Smooth muscle cell of the brain vasculature (primary cell): ENCODE results near the gene ACTMAP.
"Not testable (repeated sequence)": the region's sequence is repeated elsewhere in the genome, so short reads cannot be mapped to it uniquely, and the experiment has no call there.

Experiments
- DNase-seq: peaks from one replicate; pipeline ENCODE4 v3.0.0-alpha.2; 2012; ENCODE audit warnings: low read depth, low spot score

ACTMAP gene, protein sequence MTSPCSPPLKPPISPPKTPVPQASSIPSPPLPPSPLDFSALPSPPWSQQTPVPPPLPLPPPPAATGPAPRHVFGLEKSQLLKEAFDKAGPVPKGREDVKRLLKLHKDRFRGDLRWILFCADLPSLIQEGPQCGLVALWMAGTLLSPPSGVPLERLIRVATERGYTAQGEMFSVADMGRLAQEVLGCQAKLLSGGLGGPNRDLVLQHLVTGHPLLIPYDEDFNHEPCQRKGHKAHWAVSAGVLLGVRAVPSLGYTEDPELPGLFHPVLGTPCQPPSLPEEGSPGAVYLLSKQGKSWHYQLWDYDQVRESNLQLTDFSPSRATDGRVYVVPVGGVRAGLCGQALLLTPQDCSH

GRCh38 chr19:40750058-40750873 lies at the start of gene ACTMAP:
ACTMAP (minus strand) TSS chr19:40750477; CDS start chr19:40749803, 674 bp downstream.
- peak; percentile 99 for DNase-seq

DNA sequence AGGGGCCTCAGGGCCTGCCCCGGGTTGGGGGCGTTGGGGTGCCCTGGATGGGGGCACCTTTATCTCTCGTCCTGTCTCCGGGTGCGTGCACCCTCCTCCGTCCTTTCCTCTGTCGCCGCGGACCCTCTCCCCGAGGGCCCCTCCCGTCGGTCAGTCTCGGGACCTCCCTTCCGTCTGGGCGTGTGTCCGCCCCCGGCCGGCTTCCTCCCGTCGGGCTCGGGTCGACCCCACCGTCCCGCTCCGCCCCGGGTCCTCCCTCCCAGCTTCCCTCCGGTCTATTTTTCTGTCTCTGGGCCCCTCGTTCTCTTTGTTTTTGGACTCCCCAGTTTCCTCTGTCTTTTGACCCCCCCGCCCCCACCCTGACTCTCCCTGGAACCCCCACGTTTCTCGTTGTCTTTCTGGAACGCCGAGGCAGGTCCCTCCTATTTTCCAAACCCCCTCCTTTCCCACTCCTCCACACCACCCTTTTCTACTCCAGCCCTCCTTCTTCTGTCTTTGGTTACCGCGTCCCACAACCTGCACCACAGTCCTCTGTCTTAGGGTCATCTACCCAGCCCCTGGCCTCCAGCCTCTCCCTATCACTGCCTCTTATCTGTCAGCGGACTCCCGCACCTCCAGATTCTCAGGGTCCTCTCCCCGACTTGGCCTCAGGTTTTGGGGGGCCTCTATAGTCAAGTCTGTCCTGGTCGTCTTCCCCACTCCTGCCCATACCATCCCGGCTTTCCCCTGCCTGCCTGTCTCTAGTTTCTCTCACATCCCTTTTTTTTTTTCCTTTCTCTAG lies 49.5 kb upstream of the ACTMAP start:
- no peak for DNase-seq

GRCh38 chr19:40798683-40799557 lies 48.6 kb upstream of the ACTMAP start, which contains the start of gene EGLN2:
EGLN2 (plus strand) TSS chr19:40799191; CDS start chr19:40800573, 1,382 bp downstream.
- DNase-seq: peak; percentile 100

DNA sequence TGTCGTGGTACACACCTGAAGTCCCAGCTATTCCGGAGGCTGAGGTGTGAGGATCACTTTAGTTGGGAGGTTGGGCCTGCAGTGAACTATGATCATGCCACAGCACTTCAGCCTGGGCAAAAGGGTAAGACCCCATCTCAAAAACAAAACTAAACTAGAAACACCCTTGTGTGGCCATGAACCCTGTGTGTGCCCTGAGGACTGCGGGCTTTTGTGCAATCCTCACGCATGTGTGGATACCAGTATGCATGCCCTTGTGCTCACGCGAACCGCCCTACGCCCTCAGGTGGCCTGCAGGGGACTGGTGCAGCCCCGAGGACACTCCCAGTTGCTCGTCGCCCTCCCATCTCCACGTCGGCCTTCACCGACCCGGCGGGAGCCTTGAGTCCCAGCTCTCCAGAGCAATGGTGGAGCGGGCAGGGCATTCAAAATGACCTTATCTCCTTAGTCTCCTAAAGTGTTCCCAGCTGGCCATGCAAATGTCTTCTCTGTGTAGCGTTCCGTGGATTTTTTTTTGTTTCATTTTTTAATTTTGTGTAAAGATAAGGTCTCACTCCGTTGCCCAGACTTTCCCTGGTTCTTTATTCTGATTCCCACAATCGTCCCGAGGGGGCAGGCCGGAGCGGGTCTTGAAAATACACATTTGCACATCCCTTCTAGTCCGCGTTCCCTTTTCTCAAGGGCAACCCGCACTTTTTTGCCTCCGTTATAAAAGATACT lies 47.8 kb upstream of the ACTMAP start:
- DNase-seq: no peak

- no peak for DNase-seq
Measured at GRCh38 chr19:40797166-40797962, 47.1 kb upstream of the ACTMAP start.

GRCh38 chr19:40791996-40792395 lies 41.7 kb upstream of the ACTMAP start:
- no peak for DNase-seq

GRCh38 chr19:40791349-40791748 lies 41.1 kb upstream of the ACTMAP start:
- no peak for DNase-seq

DNA sequence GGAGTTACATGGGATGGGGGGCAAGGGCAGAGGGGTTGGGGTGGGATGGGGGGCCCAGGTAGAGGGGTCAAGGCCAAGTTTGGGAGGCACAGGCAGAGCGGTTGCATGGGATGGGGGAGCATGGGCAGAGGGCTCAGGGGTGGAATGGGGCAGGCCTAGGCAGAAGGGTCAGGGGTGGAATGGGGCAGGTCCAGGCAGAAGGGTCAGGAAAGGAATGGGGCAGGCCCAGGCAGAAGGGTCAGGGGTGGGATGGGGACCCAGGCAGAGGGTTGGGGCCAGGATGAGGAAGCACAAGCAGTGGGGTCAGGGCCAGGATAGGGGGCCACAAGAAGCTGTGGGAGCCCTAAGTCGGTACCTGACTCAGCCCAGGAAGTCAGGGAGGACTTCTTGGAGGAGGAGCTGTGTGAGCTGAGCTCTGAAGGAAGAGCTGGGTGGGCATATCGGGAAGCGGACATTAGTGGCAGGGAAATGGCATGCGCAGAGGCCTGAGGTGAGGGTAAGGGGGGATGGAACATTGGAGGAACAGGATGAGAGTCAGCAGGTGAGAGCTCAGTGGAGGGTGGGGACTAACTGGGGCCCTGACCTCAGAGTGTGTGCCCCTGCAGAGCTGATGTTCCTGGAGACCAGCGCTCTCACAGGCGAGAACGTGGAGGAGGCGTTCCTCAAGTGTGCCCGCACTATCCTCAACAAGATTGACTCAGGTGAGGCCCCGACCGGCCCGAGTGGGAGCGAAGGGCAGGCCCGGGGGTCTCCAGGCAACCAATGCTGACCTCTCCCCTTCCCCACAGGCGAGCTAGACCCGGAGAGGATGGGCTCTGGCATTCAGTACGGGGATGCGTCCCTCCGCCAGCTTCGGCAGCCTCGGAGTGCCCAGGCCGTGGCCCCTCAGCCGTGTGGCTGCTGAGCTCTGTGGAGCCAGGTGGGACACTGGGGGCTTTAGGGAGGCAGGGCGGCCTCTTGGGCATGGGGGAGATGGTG lies 36.1 kb upstream of the ACTMAP start:
- no peak for DNase-seq

DNA sequence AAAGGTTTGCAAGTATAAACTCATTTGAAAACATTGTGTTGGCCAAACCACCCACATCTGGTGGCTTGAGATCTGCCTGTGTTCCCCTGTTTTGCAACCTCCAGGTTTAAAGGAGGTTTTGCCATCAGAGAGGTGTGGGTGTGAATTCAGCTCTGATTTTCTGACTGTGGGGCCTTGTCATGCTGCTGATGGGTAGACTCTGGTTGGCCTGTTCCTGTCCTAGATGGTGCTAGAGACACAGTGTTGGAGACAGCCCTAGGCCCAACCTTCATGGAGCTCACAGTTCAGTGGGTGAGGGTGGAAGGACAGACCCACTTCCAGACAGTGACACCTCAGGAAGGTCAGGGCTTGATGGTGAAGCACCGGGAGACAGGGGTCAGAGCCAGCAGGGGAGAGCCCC lies 35.2 kb upstream of the ACTMAP start:
- DNase-seq: no peak

- DNase-seq: not testable (repeated sequence)
Measured at GRCh38 chr19:40784146-40784545, 33.9 kb upstream of the ACTMAP start.

- DNase-seq: no peak
Measured at GRCh38 chr19:40783711-40784110, 33.4 kb upstream of the ACTMAP start.

DNA sequence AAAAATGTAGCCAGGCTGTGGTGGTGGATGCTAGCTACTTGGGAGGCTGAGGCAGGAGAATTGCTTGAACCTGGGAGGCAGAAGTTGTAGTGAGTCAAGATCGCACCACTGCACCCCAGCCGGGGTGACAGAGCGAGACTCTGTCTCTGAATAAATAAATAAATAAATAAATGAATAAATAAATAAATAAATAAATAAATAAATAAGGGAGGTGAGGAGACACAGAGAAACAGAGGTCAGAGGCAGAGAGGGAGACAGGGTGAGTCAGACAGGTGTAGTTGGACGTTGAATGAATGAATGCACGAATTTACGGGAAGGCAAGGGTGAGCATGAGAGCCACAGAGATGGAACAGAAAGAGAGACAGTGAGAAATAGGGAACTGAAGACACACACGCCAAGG lies 30.9 kb upstream of the ACTMAP start:
- no peak for DNase-seq

- no peak for DNase-seq
Measured at GRCh38 chr19:40780582-40780981, 30.3 kb upstream of the ACTMAP start.

DNA sequence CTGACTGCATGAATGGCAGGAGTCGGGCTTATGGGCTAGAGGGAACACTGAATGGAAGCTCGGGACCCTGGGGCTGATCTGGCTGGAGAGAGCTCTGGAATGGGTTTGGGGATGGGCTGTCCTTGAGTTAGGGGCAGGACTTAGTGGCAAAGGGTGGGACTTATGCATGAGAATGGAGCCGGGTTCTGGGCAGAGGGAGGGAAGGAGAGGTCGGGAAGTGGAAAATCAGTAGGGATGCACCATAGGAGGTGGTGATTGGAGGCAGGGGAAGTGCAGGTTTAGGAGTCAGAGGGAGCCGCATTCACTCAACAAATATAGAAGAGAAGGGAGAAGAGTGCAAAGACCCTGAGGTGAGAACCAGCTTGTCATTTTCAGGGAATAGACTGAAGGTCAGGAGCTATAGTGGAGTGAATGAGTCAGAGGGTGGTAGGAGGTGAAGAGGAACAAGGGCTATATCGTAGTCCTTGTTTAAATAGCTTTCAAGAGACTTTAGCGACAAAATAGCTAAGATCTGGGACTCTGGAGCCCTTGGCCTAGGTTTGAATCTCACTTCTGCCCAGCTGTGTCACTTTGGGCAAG lies 28.5 kb upstream of the ACTMAP start:
- DNase-seq: no peak

DNA sequence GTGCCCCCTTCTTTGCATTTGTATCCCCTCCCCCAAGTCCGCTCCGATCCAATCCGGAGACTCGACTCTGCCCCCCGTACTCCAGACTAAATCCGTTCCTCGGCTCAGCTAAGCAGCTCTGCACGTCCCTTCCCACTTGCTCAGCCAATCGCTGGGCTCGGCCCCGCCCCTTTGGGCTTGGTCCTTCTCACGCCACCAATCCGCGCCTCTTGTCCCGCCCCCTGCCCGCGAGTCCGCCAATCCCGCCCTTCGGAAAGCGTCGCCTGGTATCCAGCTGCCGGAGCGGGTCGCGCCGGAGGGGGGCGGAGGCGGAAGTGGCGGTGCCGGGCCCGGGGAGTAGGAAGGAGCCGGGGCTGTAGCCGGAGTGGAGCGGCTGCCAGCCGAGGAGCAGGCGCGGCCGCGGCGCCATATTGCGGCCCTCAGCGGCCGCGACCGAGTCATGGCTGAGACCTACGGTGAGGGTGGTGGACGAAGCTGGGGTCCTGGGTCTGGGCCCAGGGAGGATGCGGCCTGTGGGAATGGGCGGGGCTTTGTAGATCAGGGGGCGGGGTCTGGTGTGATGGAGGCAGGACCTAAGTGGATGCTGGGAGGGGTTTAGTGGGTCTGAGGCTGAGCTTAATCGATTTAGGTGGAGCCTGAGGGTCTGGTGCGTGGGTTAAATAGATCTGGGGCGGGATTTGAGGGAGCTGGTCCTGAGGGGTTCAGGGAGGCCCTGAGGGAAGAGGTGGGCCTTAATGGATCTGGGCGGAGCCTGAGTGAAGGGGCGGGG lies 27.8 kb upstream of the ACTMAP start, which contains the start of gene RAB4B:
TSS of gene RAB4B (plus strand) at position 311 of the 769 bp plus-strand sequence. CDS start at position 440, 129 bp downstream.
- peak; percentile 100 for DNase-seq

DNA sequence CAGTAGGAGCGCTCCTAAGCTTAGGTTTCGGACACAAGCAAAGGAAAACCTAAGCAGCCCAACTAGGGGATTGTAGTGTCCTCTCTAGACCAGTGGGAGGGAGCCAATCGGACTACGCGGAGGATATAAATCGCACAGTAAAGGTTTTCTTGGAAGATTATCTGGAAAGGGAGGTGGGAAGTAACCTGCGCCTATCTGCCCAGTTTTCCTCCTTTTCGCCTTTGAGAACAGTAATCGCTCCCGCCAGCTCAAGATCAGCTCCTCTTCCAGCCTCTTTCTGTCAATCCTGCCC lies 27.3 kb upstream of the ACTMAP start:
- DNase-seq: no peak

GRCh38 chr19:40776932-40777644 lies 26.8 kb upstream of the ACTMAP start:
- peak; percentile 83 for DNase-seq
